MM.1S (cell line): ENCODE measurements around the gene TOLLIP.

Experiments used
- CTCF ChIP-seq: fragments of 300-600 bp; sonication (generic); IDR thresholded peaks from 2 replicates; pipeline ENCODE4 v1.5.1; 2016; ENCODE audit warnings: antibody characterized with exemption, low read length, mixed read lengths
- EZH2 ChIP-seq: fragments of 300-600 bp; sonication (generic); optimal IDR thresholded peaks from 2 replicates; pipeline ENCODE3; 2017; ENCODE audit warnings: low read depth, mild to moderate bottlenecking, antibody characterized with exemption, low read length, mixed read lengths

GRCh38 chr11:1252371-1253102 is 56.9 kb downstream of the TOLLIP start:
- TF ChIP-seq CTCF (no peak), EZH2 (no peak)
